Colonic mucosa (tissue), 4 donors: ENCODE data around the gene SELENBP1. TPM values are rescaled to one million over a fixed set of nuclear protein-coding genes. Genes with fewer than 3 reads are reported as not detected.

Experiments used
- DNase-seq: peaks from one replicate; pipeline ENCODE4 v3.0.0-alpha.2; 2020
- H3K27ac ChIP-seq: fragments of 200-600 bp; one replicate; pipeline ENCODE4 v1.8.0; 2021
- H3K27me3 ChIP-seq: fragments of 200-600 bp; one replicate; pipeline ENCODE4 v1.8.0; 2021
- H3K36me3 ChIP-seq: fragments of 200-600 bp; one replicate; pipeline ENCODE4 v1.8.0; 2021
- H3K4me1 ChIP-seq: fragments of 200-600 bp; one replicate; pipeline ENCODE4 v1.8.0; 2021; ENCODE audit warnings: mild to moderate bottlenecking
- H3K4me3 ChIP-seq: fragments of 200-600 bp; one replicate; pipeline ENCODE4 v1.8.0; 2021
- H3K9ac ChIP-seq, 2 donors: one replicate each; pipeline ENCODE4 v1.7.0; 2013; ENCODE audit warnings: control low read depth in 2 of 2, low read depth in 2 of 2, low read length in 2 of 2
- H3K9me3 ChIP-seq: fragments of 200-600 bp; one replicate; pipeline ENCODE4 v1.8.0; 2021
- intact Hi-C: fragments of 100-400 bp; cut with DNase I; formaldehyde crosslinking; loops from one replicate; pipeline ENCODE4 v1.14.1; 2022
- total RNA-seq, 2 donors: library from RNA; stranded (reverse); fragmentation: NEBNext Ultra II Directional in 1 of 2; extraction: Animal tissue kit (Norgen Biotek cat#: 25700) in 1 of 2; gene quantifications; one replicate each; pipeline ENCODE4 v1.2.1, GENCODE V29; 2021
- TF ChIP-seq, protein P1 (sequence below): fragments of 200-600 bp; IDR thresholded peaks from one replicate; pipeline ENCODE4 v1.8.0; 2022; ENCODE audit warnings: antibody characterized with exemption, mild to moderate bottlenecking
- donor health status: healthy.
- donor health status: DM: no; HTN: no; CAD: no.
- donor health status: DM: no; HTN: no; CAD: no.

Gene SELENBP1
- total RNA-seq, 2 donors from 2014 or later, result 744 to 902 TPM

- peak overlapping the region; percentile 92 for H3K4me3 ChIP-seq
- H3K4me1 ChIP-seq, result no peaks in the 10 kb centered on the region
- H3K27me3 ChIP-seq, result no peaks in the 10 kb centered on the region
- peak; percentile 38 for DNase-seq
- TF ChIP-seq, protein P1, sequence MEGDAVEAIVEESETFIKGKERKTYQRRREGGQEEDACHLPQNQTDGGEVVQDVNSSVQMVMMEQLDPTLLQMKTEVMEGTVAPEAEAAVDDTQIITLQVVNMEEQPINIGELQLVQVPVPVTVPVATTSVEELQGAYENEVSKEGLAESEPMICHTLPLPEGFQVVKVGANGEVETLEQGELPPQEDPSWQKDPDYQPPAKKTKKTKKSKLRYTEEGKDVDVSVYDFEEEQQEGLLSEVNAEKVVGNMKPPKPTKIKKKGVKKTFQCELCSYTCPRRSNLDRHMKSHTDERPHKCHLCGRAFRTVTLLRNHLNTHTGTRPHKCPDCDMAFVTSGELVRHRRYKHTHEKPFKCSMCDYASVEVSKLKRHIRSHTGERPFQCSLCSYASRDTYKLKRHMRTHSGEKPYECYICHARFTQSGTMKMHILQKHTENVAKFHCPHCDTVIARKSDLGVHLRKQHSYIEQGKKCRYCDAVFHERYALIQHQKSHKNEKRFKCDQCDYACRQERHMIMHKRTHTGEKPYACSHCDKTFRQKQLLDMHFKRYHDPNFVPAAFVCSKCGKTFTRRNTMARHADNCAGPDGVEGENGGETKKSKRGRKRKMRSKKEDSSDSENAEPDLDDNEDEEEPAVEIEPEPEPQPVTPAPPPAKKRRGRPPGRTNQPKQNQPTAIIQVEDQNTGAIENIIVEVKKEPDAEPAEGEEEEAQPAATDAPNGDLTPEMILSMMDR, result no peak
- H3K36me3 ChIP-seq, result no peaks in the 10 kb centered on the region
- peak overlapping the region; percentile 77 to 82 for H3K9ac ChIP-seq
- peak overlapping the region; percentile 89 for H3K27ac ChIP-seq
- intact Hi-C loops, result no loop called here
- no peaks in the 10 kb centered on the region for H3K9me3 ChIP-seq
Measured at GRCh38 chr1:151327903-151328674, 44.4 kb downstream of the SELENBP1 start.

GRCh38 chr1:151327223-151327902, 45.1 kb downstream of the SELENBP1 start, which contains the start of gene PI4KB:
TSS of gene PI4KB (minus strand) at chr1:151327416. CDS start at chr1:151316481, 10,935 bp downstream.
- no peaks in the 10 kb centered on the region for H3K4me1 ChIP-seq

DNA sequence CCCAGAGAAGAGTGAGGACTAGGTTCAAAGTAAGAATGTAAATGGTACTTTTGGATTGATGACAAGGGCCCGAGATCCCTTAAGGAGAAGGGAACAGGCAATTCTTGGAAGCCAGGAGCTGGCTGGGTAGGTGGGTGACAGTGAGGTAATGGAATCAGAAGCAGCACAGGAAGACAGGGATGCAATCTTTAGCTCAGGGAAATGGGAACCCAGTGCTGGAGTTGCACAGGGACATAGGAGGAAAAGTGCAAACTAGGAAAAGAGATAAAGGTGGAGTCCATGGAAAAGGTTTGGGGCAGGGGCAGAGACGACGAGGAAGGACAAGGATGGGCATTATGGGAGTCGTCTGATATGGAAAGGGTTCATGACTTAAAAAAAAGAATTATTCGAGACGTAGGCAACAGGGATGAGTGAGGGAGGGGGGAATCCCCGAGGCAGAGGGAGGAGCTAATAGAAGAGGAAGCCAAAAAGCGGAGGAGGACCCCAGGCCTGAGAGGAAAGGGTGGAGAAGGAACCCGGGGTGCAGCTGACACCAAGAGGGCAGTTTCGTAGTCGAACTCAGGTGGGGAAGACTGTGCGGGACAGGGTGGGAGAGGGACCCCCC, 45.8 kb downstream of the SELENBP1 start:
- peak overlapping the region; percentile 82 to 87 for H3K9ac ChIP-seq
- TF ChIP-seq, protein P1, result no peak
- no peaks in the 10 kb centered on the region for H3K36me3 ChIP-seq
- intact Hi-C loops, result no loop called here
- H3K27ac ChIP-seq, result peak overlapping the region; percentile 89
- peak; percentile 64 for DNase-seq
- peak overlapping the region; percentile 92 for H3K4me3 ChIP-seq
- no peaks in the 10 kb centered on the region for H3K27me3 ChIP-seq
- H3K4me1 ChIP-seq, result no peaks in the 10 kb centered on the region
- no peaks in the 10 kb centered on the region for H3K9me3 ChIP-seq

More at GRCh38 chr1:151327223-151327902, 45.1 kb downstream of the SELENBP1 start, which contains the start of gene PI4KB:
- intact Hi-C loops, result no loop called here
- DNase-seq, result peak; percentile 97
- H3K9me3 ChIP-seq, result no peaks in the 10 kb centered on the region
- peak within 1 kb of the TSS; percentile 89 for H3K27ac ChIP-seq
- no peaks in the 10 kb centered on the region for H3K27me3 ChIP-seq
- peak within 1 kb of the TSS; percentile 92 for H3K4me3 ChIP-seq
- no peaks in the 10 kb centered on the region for H3K36me3 ChIP-seq
- H3K9ac ChIP-seq, result peak within 1 kb of the TSS; percentile 82 to 87
- TF ChIP-seq, protein P1, result no peak

- no peaks in the 10 kb centered on the region for H3K9me3 ChIP-seq
- no peaks in the 10 kb centered on the region for H3K4me1 ChIP-seq
- H3K27me3 ChIP-seq, result no peaks in the 10 kb centered on the region
- intact Hi-C loops, result no loop called here
- peak overlapping the region; percentile 82 to 87 for H3K9ac ChIP-seq
- H3K27ac ChIP-seq, result peak overlapping the region; percentile 2
- no peak for DNase-seq
- TF ChIP-seq, protein P1, result no peak
- peak overlapping the region; percentile 92 for H3K4me3 ChIP-seq
- no peaks in the 10 kb centered on the region for H3K36me3 ChIP-seq
Measured at GRCh38 chr1:151325646-151326429, 46.7 kb downstream of the SELENBP1 start.

- Histone ChIP-seq H3K9me3 (no peaks in the 10 kb centered on the region), H3K36me3 (no peaks in the 10 kb centered on the region), H3K4me3 (no peak overlapping the region), H3K4me1 (no peaks in the 10 kb centered on the region), H3K27ac (no peak overlapping the region), H3K9ac (no peak overlapping the region), H3K27me3 (no peaks in the 10 kb centered on the region)
- TF ChIP-seq, protein P1, result no peak
- no peak for DNase-seq
- intact Hi-C loops, result no loop called here
Measured at GRCh38 chr1:151325231-151325630, 47.3 kb downstream of the SELENBP1 start.
